ENCODE data around the gene CFL2.
"Not testable (repeated sequence)": the region's sequence is repeated elsewhere in the genome, so short reads cannot be mapped to it uniquely, and the experiment has no call there.

DNA sequence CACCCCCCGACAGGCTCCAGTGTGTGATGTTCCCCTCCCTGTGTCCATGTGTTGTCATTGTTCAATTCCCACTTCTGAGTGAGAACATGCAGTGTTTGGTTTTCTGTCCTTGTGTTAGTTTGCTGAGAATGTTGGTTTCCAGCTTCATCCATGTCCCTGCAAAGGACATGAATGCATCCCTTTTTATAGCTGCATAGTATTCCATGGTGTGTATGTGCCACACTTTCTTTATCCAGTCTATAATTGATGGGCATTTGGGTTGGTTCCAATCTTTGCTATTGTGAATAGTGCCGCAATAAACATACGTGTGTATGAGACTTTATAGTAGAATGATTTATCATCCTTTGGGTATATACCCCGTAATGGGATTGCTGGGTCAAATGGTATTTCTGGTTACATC is 22.7 kb upstream of the CFL2 start:
- TF ChIP-seq, protein P1, sequence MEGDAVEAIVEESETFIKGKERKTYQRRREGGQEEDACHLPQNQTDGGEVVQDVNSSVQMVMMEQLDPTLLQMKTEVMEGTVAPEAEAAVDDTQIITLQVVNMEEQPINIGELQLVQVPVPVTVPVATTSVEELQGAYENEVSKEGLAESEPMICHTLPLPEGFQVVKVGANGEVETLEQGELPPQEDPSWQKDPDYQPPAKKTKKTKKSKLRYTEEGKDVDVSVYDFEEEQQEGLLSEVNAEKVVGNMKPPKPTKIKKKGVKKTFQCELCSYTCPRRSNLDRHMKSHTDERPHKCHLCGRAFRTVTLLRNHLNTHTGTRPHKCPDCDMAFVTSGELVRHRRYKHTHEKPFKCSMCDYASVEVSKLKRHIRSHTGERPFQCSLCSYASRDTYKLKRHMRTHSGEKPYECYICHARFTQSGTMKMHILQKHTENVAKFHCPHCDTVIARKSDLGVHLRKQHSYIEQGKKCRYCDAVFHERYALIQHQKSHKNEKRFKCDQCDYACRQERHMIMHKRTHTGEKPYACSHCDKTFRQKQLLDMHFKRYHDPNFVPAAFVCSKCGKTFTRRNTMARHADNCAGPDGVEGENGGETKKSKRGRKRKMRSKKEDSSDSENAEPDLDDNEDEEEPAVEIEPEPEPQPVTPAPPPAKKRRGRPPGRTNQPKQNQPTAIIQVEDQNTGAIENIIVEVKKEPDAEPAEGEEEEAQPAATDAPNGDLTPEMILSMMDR (IDR thresholded peaks at IDR 0.05) = not testable (repeated sequence)
- TF ChIP-seq, protein P2, sequence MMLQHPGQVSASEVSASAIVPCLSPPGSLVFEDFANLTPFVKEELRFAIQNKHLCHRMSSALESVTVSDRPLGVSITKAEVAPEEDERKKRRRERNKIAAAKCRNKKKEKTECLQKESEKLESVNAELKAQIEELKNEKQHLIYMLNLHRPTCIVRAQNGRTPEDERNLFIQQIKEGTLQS (CRISPR knock-in tag; conservative IDR thresholded peaks at IDR 0.05) = not testable (repeated sequence)
- TF ChIP-seq, protein P3, sequence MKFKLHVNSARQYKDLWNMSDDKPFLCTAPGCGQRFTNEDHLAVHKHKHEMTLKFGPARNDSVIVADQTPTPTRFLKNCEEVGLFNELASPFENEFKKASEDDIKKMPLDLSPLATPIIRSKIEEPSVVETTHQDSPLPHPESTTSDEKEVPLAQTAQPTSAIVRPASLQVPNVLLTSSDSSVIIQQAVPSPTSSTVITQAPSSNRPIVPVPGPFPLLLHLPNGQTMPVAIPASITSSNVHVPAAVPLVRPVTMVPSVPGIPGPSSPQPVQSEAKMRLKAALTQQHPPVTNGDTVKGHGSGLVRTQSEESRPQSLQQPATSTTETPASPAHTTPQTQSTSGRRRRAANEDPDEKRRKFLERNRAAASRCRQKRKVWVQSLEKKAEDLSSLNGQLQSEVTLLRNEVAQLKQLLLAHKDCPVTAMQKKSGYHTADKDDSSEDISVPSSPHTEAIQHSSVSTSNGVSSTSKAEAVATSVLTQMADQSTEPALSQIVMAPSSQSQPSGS (CRISPR knock-in tag; IDR thresholded peaks at IDR 0.05; ENCODE audit: borderline replicate concordance, low read depth) = not testable (repeated sequence)
- TF ChIP-seq NFYB (CRISPR knock-in tag; conservative IDR thresholded peaks at IDR 0.05; ENCODE audit: low read depth); SP1 (CRISPR knock-in tag; conservative IDR thresholded peaks at IDR 0.05): not testable (repeated sequence)
- TF ChIP-seq, protein P4, sequence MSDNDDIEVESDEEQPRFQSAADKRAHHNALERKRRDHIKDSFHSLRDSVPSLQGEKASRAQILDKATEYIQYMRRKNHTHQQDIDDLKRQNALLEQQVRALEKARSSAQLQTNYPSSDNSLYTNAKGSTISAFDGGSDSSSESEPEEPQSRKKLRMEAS (CRISPR knock-in tag; IDR thresholded peaks at IDR 0.05) = not testable (repeated sequence)
- TF ChIP-seq, protein P5, sequence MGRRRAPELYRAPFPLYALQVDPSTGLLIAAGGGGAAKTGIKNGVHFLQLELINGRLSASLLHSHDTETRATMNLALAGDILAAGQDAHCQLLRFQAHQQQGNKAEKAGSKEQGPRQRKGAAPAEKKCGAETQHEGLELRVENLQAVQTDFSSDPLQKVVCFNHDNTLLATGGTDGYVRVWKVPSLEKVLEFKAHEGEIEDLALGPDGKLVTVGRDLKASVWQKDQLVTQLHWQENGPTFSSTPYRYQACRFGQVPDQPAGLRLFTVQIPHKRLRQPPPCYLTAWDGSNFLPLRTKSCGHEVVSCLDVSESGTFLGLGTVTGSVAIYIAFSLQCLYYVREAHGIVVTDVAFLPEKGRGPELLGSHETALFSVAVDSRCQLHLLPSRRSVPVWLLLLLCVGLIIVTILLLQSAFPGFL (CRISPR knock-in tag; IDR thresholded peaks at IDR 0.05; ENCODE audit: borderline replicate concordance) = not testable (repeated sequence)
